Measurements from ENCODE around the gene CTIF. TPM values are rescaled to one million over a fixed set of nuclear protein-coding genes. Genes with fewer than 3 reads are reported as not detected.
A peak's percentile ranks its signal among the peaks of the same experiment; 100 is the strongest.

CTIF gene
- total RNA-seq, 1 experiment from 2014 or later, result 26.5 TPM

- H3K9me3 ChIP-seq (ENCODE audit: control insufficient read depth, insufficient read depth, low read depth, low read length), result no peaks in the 10 kb centered on the region
- intact Hi-C loops (cut with micrococcal nuclease; ENCODE audit: unreplicated experiment), result no loop called here
- H3K4me3 ChIP-seq (ENCODE audit: low read depth in 2 of 2, low read length in 2 of 2), result no peak overlapping the region
- H3K4me1 ChIP-seq (ENCODE audit: control insufficient read depth, insufficient read depth, low read length), result peaks cover 3% of the 10 kb centered on the region; the same call in 1 of the 2 replicates
- no peaks in the 10 kb centered on the region for H3K27me3 ChIP-seq (ENCODE audit: control insufficient read depth, insufficient read depth, low read length)
- ChIA-PET CTCF (interaction anchor here (0.6 kb wide), 1 partner anchor 137 kb away, joined by 7 read pairs; no protein-coding TSS in a partner anchor), POLR2A (no interaction called here)
- in situ Hi-C loops (cut with HindIII; ENCODE audit: low pct_unique_long_range_greater_than_20kb, low sequenced_read_pairs), result no loop called here
- no peak for TF ChIP-seq SIN3A (IDR thresholded peaks at IDR 0.05; ENCODE audit: borderline replicate concordance, insufficient read depth, low read depth, low read length)
- TF ChIP-seq REST (IDR thresholded peaks at IDR 0.05; ENCODE audit: insufficient read depth in 1 of 2, low read depth in 2 of 2, low read length in 1 of 2), result no peak
- TF ChIP-seq TCF7L2 (IDR thresholded peaks at IDR 0.05; ENCODE audit: low read depth, low read length), result no peak
- no peak for TF ChIP-seq CTCF (IDR thresholded peaks at IDR 0.05)
- no peak for TF ChIP-seq POLR2AphosphoS5 (IDR thresholded peaks at IDR 0.05; ENCODE audit: low read depth, low read length)
- BruUV-seq (replicated peaks), result no TSS peak
- DNase-seq (ENCODE audit: low read depth, low spot score), result no peak
- peak; percentile 35; the same call in 1 of the 2 replicates for ATAC-seq
- H3K36me3 ChIP-seq (ENCODE audit: control insufficient read depth, insufficient read depth, low read length), result no peaks in the 10 kb centered on the region
- H3K27ac ChIP-seq (ENCODE audit: low read length), result no peak overlapping the region; the same call in 1 of the 2 replicates
These were observed 358.7 kb downstream of the CTIF start for GRCh38 chr18:48897531-48897930.

- ChIA-PET POLR2A (no interaction called here), CTCF (no interaction called here)
- Histone ChIP-seq H3K36me3 (ENCODE audit: control insufficient read depth, insufficient read depth, low read length) (no peaks in the 10 kb centered on the region), H3K9me3 (ENCODE audit: control insufficient read depth, insufficient read depth, low read depth, low read length) (no peaks in the 10 kb centered on the region), H3K27me3 (ENCODE audit: control insufficient read depth, insufficient read depth, low read length) (no peaks in the 10 kb centered on the region), H3K4me1 (ENCODE audit: control insufficient read depth, insufficient read depth, low read length) (no peaks in the 10 kb centered on the region; the same call in 1 of the 2 replicates), H3K27ac (ENCODE audit: low read length) (no peak overlapping the region), H3K4me3 (ENCODE audit: low read depth in 2 of 2, low read length in 2 of 2) (no peak overlapping the region)
- BruUV-seq (replicated peaks), result no TSS peak
- ATAC-seq (no peak), DNase-seq (ENCODE audit: low read depth, low spot score) (no peak)
- no peak for TF ChIP-seq POLR2AphosphoS5 (IDR thresholded peaks at IDR 0.05; ENCODE audit: low read depth, low read length)
- no peak for TF ChIP-seq SIN3A (IDR thresholded peaks at IDR 0.05; ENCODE audit: borderline replicate concordance, insufficient read depth, low read depth, low read length)
- no peak for TF ChIP-seq REST (IDR thresholded peaks at IDR 0.05; ENCODE audit: insufficient read depth in 1 of 2, low read depth in 2 of 2, low read length in 1 of 2)
- no peak for TF ChIP-seq CTCF (IDR thresholded peaks at IDR 0.05)
- TF ChIP-seq TCF7L2 (IDR thresholded peaks at IDR 0.05; ENCODE audit: low read depth, low read length), result no peak
- intact Hi-C loops (cut with micrococcal nuclease; ENCODE audit: unreplicated experiment) (no loop called here), in situ Hi-C loops (cut with HindIII; ENCODE audit: low pct_unique_long_range_greater_than_20kb, low sequenced_read_pairs) (no loop called here)
These were observed 359.7 kb downstream of the CTIF start for GRCh38 chr18:48898521-48898920.
